H1 (cell line): ENCODE results near the gene RAB44. TPM values are rescaled to one million over a fixed set of nuclear protein-coding genes. Genes with fewer than 3 reads are reported as not detected.
A peak's percentile ranks its signal among the peaks of the same experiment; 100 is the strongest.

Experiments
- CTCF ChIA-PET: fragments of 300-600 bp; sonication (Branson Sonifier 250); formaldehyde crosslinking; loops from one replicate; lab custom pipeline; 2021; ENCODE audit not compliant: partially characterized antibody; lab: Charles Lee
- POLR2A ChIA-PET: fragments of 300-600 bp; sonication (Branson Sonifier 250); formaldehyde crosslinking; loops from one replicate; lab custom pipeline; 2021; ENCODE audit warnings: inconsistent platforms; ENCODE audit not compliant: partially characterized antibody; lab: Charles Lee
- DNase-seq, 2 experiments: peaks; one replicate each; pipeline versions ENCODE4 v3.0.0 to v3.0.0-alpha.2; 2010 to 2022; ENCODE audit warnings: low spot score in 2 of 2, low read depth in 1 of 2, mixed read lengths in 1 of 2
- FAIRE-seq: peaks from 2 replicates; lab custom pipeline; 2011; peaks lifted over from hg19 to GRCh38; lab: Jason Lieb, UNC
- H2AFZ ChIP-seq: 2 replicates; pipeline ENCODE4 v1.8.1; 2012; ENCODE audit warnings: low read length, inconsistent platforms
- H2AK5ac ChIP-seq: 2 replicates; pipeline ENCODE4 v1.6.1; 2013; ENCODE audit warnings: low read depth, low read length
- H2BK120ac ChIP-seq: replicated peaks from 2 replicates; pipeline ENCODE3; 2013; ENCODE audit warnings: low read depth, low read length, inconsistent platforms
- H2BK12ac ChIP-seq: 2 replicates; pipeline ENCODE4 v1.6.1; 2013; ENCODE audit warnings: low read depth, low read length
- H2BK15ac ChIP-seq: 2 replicates; pipeline ENCODE4 v1.6.1; 2013; ENCODE audit warnings: low read length
- H2BK20ac ChIP-seq: 2 replicates; pipeline ENCODE4 v1.6.1; 2013; ENCODE audit warnings: low read length
- H2BK5ac ChIP-seq: 2 replicates; pipeline ENCODE4 v1.6.1; 2013; ENCODE audit warnings: low read depth, low read length
- H3K14ac ChIP-seq: 2 replicates; pipeline ENCODE4 v1.6.1; 2013; ENCODE audit warnings: inconsistent platforms; ENCODE audit not compliant: insufficient read length
- H3K18ac ChIP-seq: 2 replicates; pipeline ENCODE4 v1.6.1; 2013; ENCODE audit warnings: low read length; ENCODE audit errors: extremely low read depth
- H3K23ac ChIP-seq: 2 replicates; pipeline ENCODE4 v1.6.1; 2013; ENCODE audit warnings: inconsistent platforms; ENCODE audit not compliant: insufficient read length
- H3K23me2 ChIP-seq: 2 replicates; pipeline ENCODE4 v1.6.1; 2013; ENCODE audit warnings: low read depth, low read length
- H3K27ac ChIP-seq: 2 replicates; pipeline ENCODE4 v1.6.1; 2011; ENCODE audit warnings: low read depth, low read length, inconsistent platforms
- H3K27me3 ChIP-seq, 4 experiments: replicated peaks in 1 of 4; 1 replicate in 1 of 4; 2 replicates in 3 of 4; pipeline versions ENCODE4 v1.6.1 to v1.8.1; 2011 to 2013; ENCODE audit warnings: low read length in 3 of 4, mild to moderate bottlenecking in 3 of 4, inconsistent platforms in 2 of 4, mixed read lengths in 2 of 4, moderate library complexity in 1 of 4; ENCODE audit not compliant: control insufficient read depth in 3 of 4, insufficient read depth in 3 of 4; ENCODE audit errors: extremely low read depth in 1 of 4
- H3K36me3 ChIP-seq, 4 experiments: 2 replicates each; pipeline versions ENCODE4 v1.6.1 to v1.8.1; 2011 to 2013; ENCODE audit warnings: mild to moderate bottlenecking in 4 of 4, low read length in 3 of 4, moderate library complexity in 2 of 4, control low read depth in 1 of 4, inconsistent platforms in 1 of 4; ENCODE audit not compliant: insufficient read depth in 4 of 4, control insufficient read depth in 2 of 4
- H3K4ac ChIP-seq: replicated peaks from 2 replicates; pipeline ENCODE3; 2013; ENCODE audit warnings: low read length, low read depth, mixed read lengths, inconsistent platforms; ENCODE audit not compliant: insufficient read length
- H3K4me1 ChIP-seq, 4 experiments: replicated peaks in 1 of 4; 1 replicate in 1 of 4; 2 replicates in 3 of 4; pipeline versions ENCODE4 v1.6.1 to v1.8.1; 2011 to 2013; ENCODE audit warnings: low read length in 3 of 4, inconsistent platforms in 2 of 4, mixed read lengths in 1 of 4; ENCODE audit not compliant: insufficient read depth in 4 of 4, control insufficient read depth in 3 of 4
- H3K4me2 ChIP-seq, 2 experiments: 2 replicates each; pipeline versions ENCODE4 v1.6.1 to v1.8.1; 2011 to 2013; ENCODE audit warnings: low read depth in 2 of 2, low read length in 2 of 2, control low read depth in 1 of 2, inconsistent platforms in 1 of 2, mild to moderate bottlenecking in 1 of 2; ENCODE audit not compliant: insufficient read depth in 1 of 2
- H3K4me3 ChIP-seq, 4 experiments: fragments of 200-600, 300-600 bp in 1 of 4; sonication (generic), shearing (Covaris generic), sonication (Bioruptor Twin) in 1 of 4; 2 replicates each; pipeline versions ENCODE4 v1.5.1 to v1.8.1; 2011 to 2016; ENCODE audit warnings: low read length in 4 of 4, low read depth in 3 of 4, control low read depth in 2 of 4, inconsistent platforms in 2 of 4, mild to moderate bottlenecking in 2 of 4, mixed read lengths in 1 of 4, moderate library complexity in 1 of 4; ENCODE audit not compliant: insufficient read depth in 2 of 4; ENCODE audit errors: extremely low read depth in 1 of 4
- H3K56ac ChIP-seq: replicated peaks from 2 replicates; pipeline ENCODE3; 2013; ENCODE audit warnings: low read depth, mild to moderate bottlenecking, mixed read lengths, low read length, inconsistent platforms; ENCODE audit not compliant: insufficient read length
- H3K79me1 ChIP-seq: 2 replicates; pipeline ENCODE4 v1.6.1; 2013; ENCODE audit warnings: low read depth, low read length, control low read depth
- H3K79me2 ChIP-seq, 2 experiments: 2 replicates each; pipeline versions ENCODE4 v1.6.1 to v1.8.1; 2012 to 2013; ENCODE audit warnings: low read length in 2 of 2, mild to moderate bottlenecking in 2 of 2, inconsistent platforms in 1 of 2; ENCODE audit not compliant: insufficient read depth in 2 of 2, control insufficient read depth in 1 of 2
- H3K9ac ChIP-seq, 4 experiments: replicated peaks in 1 of 4; 1 replicate in 1 of 4; 2 replicates in 3 of 4; pipeline versions ENCODE4 v1.6.1 to v1.8.1; 2011 to 2013; ENCODE audit warnings: low read depth in 3 of 4, low read length in 3 of 4, control low read depth in 2 of 4, mild to moderate bottlenecking in 2 of 4, moderate library complexity in 2 of 4, inconsistent platforms in 1 of 4; ENCODE audit errors: extremely low read depth in 1 of 4
- H3K9me3 ChIP-seq, 2 experiments: 2 replicates each; pipeline versions ENCODE4 v1.6.1 to v1.8.1; 2012 to 2013; ENCODE audit warnings: mild to moderate bottlenecking in 2 of 2, moderate library complexity in 2 of 2, control low read depth in 1 of 2, inconsistent platforms in 1 of 2, low read depth in 1 of 2, low read length in 1 of 2, mixed read lengths in 1 of 2; ENCODE audit not compliant: insufficient read depth in 2 of 2
- H4K20me1 ChIP-seq, 2 experiments: replicated peaks in 1 of 2; 2 replicates each; pipeline versions ENCODE3 to v1.8.1; 2011 to 2013; ENCODE audit warnings: inconsistent platforms in 2 of 2, low read length in 2 of 2, mild to moderate bottlenecking in 1 of 2; ENCODE audit not compliant: insufficient read depth in 2 of 2, control insufficient read depth in 1 of 2
- H4K5ac ChIP-seq: 2 replicates; pipeline ENCODE4 v1.6.1; 2013; ENCODE audit warnings: low read length, low read depth, mixed read lengths, inconsistent platforms; ENCODE audit not compliant: insufficient read length
- H4K8ac ChIP-seq: 2 replicates; pipeline ENCODE4 v1.8.0; 2013; ENCODE audit warnings: mild to moderate bottlenecking, moderate library complexity, low read length, inconsistent platforms; ENCODE audit not compliant: insufficient read depth; ENCODE audit errors: extremely low read depth
- H4K91ac ChIP-seq: replicated peaks from 2 replicates; pipeline ENCODE3; 2013; ENCODE audit warnings: low read length, mixed read lengths, inconsistent platforms; ENCODE audit not compliant: insufficient read length
- CREB1 ChIP-seq: IDR thresholded peaks from 2 replicates; pipeline ENCODE4 v1.6.1; 2012; ENCODE audit warnings: inconsistent platforms
- FOSL1 ChIP-seq: IDR thresholded peaks from 2 replicates; pipeline ENCODE4 v1.6.1; 2011; ENCODE audit warnings: mild to moderate bottlenecking, low read depth, low read length, moderate library complexity; ENCODE audit not compliant: insufficient read depth
- KDM4A ChIP-seq: IDR thresholded peaks from one replicate; pipeline ENCODE4 v1.7.1; 2012; ENCODE audit warnings: low read depth, mild to moderate bottlenecking, moderate library complexity, low read length, inconsistent platforms; ENCODE audit not compliant: severe bottlenecking
- MAFK ChIP-seq: IDR thresholded peaks from 2 replicates; pipeline ENCODE4 v1.6.1; 2012; ENCODE audit warnings: low read depth, mild to moderate bottlenecking, improper control_type of control experiment, low read length
- PHF8 ChIP-seq: fragments of 200-600 bp; sonication (generic); conservative IDR thresholded peaks from 2 replicates; pipeline ENCODE4 v1.7.1; 2012; ENCODE audit warnings: low read depth, mild to moderate bottlenecking, inconsistent platforms, low read length, moderate library complexity
- POU5F1 ChIP-seq: IDR thresholded peaks from 2 replicates; pipeline ENCODE4 v1.6.1; 2011; ENCODE audit warnings: low read depth, mild to moderate bottlenecking, low read length, moderate library complexity
- RFX5 ChIP-seq: IDR thresholded peaks from 2 replicates; pipeline ENCODE4 v1.6.1; 2011; ENCODE audit warnings: low read depth, low read length, improper control_type of control experiment, borderline replicate concordance
- RNF2 ChIP-seq: fragments of 200-900, 300-1000 bp; sonication (generic); IDR thresholded peaks from 2 replicates; pipeline ENCODE4 v1.7.1; 2016; ENCODE audit warnings: borderline replicate concordance, low read depth, mild to moderate bottlenecking, antibody characterized with exemption, low read length; ENCODE audit not compliant: poor library complexity, severe bottlenecking; ENCODE audit errors: missing control alignments
- SP4 ChIP-seq: IDR thresholded peaks from 2 replicates; pipeline ENCODE4 v1.6.1; 2012; ENCODE audit warnings: low read length, inconsistent platforms
- SRF ChIP-seq: IDR thresholded peaks from 2 replicates; pipeline ENCODE4 v1.6.1; 2011; ENCODE audit warnings: mild to moderate bottlenecking, low read depth, low read length, moderate library complexity
- TCF12 ChIP-seq: IDR thresholded peaks from 2 replicates; pipeline ENCODE4 v1.6.1; 2011; ENCODE audit warnings: low read depth, mild to moderate bottlenecking, low read length
- USF2 ChIP-seq: IDR thresholded peaks from 2 replicates; pipeline ENCODE4 v1.6.1; 2011; ENCODE audit warnings: low read length, improper control_type of control experiment
- WGBS, 2 experiments: shearing (Covaris generic) in 1 of 2; methylation state at CpG; one replicate each; pipeline versions ENCODE4 v1.1.6 to v1.1.7; 2013 to 2015; ENCODE audit warnings: low lambda C conversion rate in 2 of 2, mixed read lengths in 2 of 2, inconsistent platforms in 1 of 2, low coverage in 1 of 2, missing lambda C conversion rate in 1 of 2; ENCODE audit not compliant: insufficient replicate concordance in 2 of 2, insufficient coverage in 1 of 2, insufficient read length in 1 of 2; ENCODE audit errors: extremely low coverage in 1 of 2, missing lambda C conversion rate in 1 of 2; 5-methylcytosine and 5-hydroxymethylcytosine counted together
- polyA plus RNA-seq, 7 experiments: library from polyadenylated mRNA; depleted of rRNA in 3 of 7; stranded (reverse) in 5 of 7; unstranded in 2 of 7; fragments of >200 nt in 5 of 7; fragments of 200-250 nt in 2 of 7; gene quantifications; 1 replicate in 5 of 7; 2 replicates in 1 of 7; 4 replicates in 1 of 7; pipeline versions ENCODE4 v1.2.1 to v1.2.3, GENCODE V29; 2011 to 2013; ENCODE audit warnings: missing spikeins in 2 of 7, mixed read lengths in 2 of 7
- total RNA-seq: library from RNA; stranded (reverse); fragmentation: NEBNext Ultra II Directional; extraction: Animal tissue kit (Norgen Biotek cat#: 25700); gene quantifications from 2 replicates; pipeline ENCODE4 v1.2.1, GENCODE V29; 2021

Gene RAB44
- total and polyA plus RNA-seq, 2 of the 8 experiments (the other 6 are each of a cell fraction or from before 2014, with no cell fraction given), result 0.02 TPM; not detected in 1

GRCh38 chr6:36779227-36779626, 81.6 kb downstream of the RAB44 start:
- Histone ChIP-seq H3K23ac (no peak overlapping the region), H2BK20ac (no peak overlapping the region), H4K91ac (no peak overlapping the region), H3K79me1 (no peaks in the 10 kb centered on the region), H3K4me2 (no peak overlapping the region), H2BK12ac (0 out of 2 replicates have a peak overlapping the region, but pooled peaks have one; percentile 18), H2BK15ac (no peak overlapping the region), H3K4me1 (peaks cover 4 to 18% (median 14%) of the 10 kb centered on the region in 4 experiments), H2BK120ac (no peak overlapping the region), H2BK5ac (no peak overlapping the region), H4K5ac (no peak overlapping the region), H3K23me2 (peaks cover 2% of the 10 kb centered on the region; the same call in 1 of the 2 replicates), H3K79me2 (no peaks in the 10 kb centered on the region), H3K36me3 (no peaks in the 10 kb centered on the region), H3K56ac (no peak overlapping the region), H2AK5ac (peak overlapping the region; percentile 69; the same call in 1 of the 2 replicates), H4K8ac (no peak overlapping the region), H3K9me3 (no peaks in the 10 kb centered on the region), H4K20me1 (no peaks in the 10 kb centered on the region), H3K4ac (no peak overlapping the region), H3K27ac (no peak overlapping the region), H2AFZ (no peak overlapping the region), H3K4me3 (no peak overlapping the region), H3K18ac (peak overlapping the region; percentile 5; the same call in 1 of the 2 replicates), H3K9ac (no peak overlapping the region), H3K14ac (no peak overlapping the region), H3K27me3 (peaks cover 0 to 4% (median 1%) of the 10 kb centered on the region in 4 experiments; a peak in 3 of 7 replicates)
- FAIRE-seq, result no peak
- POLR2A ChIA-PET, result interaction anchor here (1.5 to 3.3 kb wide), 3 partner anchors 10 to 20 kb away, joined by 3 to 15 read pairs (median 4); no protein-coding TSS in a partner anchor
- TF ChIP-seq MAFK (no peak), RFX5 (no peak), SRF (no peak), KDM4A (no peak), TCF12 (no peak), PHF8 (no peak), USF2 (no peak), SP4 (no peak), POU5F1 (no peak), FOSL1 (no peak), CREB1 (no peak), RNF2 (no peak)
- 86% methylated on average over 5 of the region's 5 CpGs; no CpG with 5 or more reads in 1 of the 2 experiments for WGBS, 2 experiments
- no peak for DNase-seq
- CTCF ChIA-PET, result interaction anchor here (0.7 to 12.0 kb wide), 10 partner anchors 9 to 136 kb away, joined by 3 to 231 read pairs (median 6); no protein-coding TSS in a partner anchor
